22Rv1 (cell line): Measurements from ENCODE around the gene HSPB3.
A peak's percentile ranks its signal among the peaks of the same experiment; 100 is the strongest.
"Not testable (repeated sequence)": the region's sequence is repeated elsewhere in the genome, so short reads cannot be mapped to it uniquely, and the experiment has no call there.

Source experiments
- H3K27ac ChIP-seq: fragments of 450-650 bp; 2 replicates; pipeline ENCODE4 v1.5.1; 2017
- ZFX ChIP-seq: fragments of 450-650 bp; IDR thresholded peaks from 2 replicates; pipeline ENCODE4 v1.6.1; 2017; ENCODE audit warnings: antibody characterized with exemption, borderline replicate concordance
- TF ChIP-seq, protein P1 (sequence below): fragments of 450-650 bp; IDR thresholded peaks from 2 replicates; pipeline ENCODE4 v1.5.1; 2017; ENCODE audit warnings: mild to moderate bottlenecking

The HSPB3 gene

DNA sequence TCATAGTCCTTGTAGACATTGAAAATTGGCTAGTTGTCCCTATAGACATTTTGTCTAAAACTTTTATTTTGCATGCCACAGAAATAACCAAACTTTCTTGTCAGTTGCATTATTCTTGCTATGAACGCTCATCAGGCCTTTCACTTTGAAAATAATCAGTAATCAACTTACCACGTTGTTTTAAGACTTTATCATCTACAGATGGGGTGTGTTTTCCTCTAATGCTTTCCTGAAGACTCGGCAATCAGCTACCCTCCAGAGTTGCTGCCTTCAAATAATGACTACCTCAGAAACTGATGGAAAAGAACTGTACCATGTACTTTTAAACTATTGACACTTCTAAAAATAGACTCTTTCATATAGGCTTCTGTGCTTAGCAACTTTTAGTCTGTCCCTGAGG, 33.5 kb upstream of the HSPB3 start:
- no peak for TF ChIP-seq ZFX
- TF ChIP-seq, protein P1, sequence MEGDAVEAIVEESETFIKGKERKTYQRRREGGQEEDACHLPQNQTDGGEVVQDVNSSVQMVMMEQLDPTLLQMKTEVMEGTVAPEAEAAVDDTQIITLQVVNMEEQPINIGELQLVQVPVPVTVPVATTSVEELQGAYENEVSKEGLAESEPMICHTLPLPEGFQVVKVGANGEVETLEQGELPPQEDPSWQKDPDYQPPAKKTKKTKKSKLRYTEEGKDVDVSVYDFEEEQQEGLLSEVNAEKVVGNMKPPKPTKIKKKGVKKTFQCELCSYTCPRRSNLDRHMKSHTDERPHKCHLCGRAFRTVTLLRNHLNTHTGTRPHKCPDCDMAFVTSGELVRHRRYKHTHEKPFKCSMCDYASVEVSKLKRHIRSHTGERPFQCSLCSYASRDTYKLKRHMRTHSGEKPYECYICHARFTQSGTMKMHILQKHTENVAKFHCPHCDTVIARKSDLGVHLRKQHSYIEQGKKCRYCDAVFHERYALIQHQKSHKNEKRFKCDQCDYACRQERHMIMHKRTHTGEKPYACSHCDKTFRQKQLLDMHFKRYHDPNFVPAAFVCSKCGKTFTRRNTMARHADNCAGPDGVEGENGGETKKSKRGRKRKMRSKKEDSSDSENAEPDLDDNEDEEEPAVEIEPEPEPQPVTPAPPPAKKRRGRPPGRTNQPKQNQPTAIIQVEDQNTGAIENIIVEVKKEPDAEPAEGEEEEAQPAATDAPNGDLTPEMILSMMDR = no peak
- H3K27ac ChIP-seq = no peak overlapping the region

DNA sequence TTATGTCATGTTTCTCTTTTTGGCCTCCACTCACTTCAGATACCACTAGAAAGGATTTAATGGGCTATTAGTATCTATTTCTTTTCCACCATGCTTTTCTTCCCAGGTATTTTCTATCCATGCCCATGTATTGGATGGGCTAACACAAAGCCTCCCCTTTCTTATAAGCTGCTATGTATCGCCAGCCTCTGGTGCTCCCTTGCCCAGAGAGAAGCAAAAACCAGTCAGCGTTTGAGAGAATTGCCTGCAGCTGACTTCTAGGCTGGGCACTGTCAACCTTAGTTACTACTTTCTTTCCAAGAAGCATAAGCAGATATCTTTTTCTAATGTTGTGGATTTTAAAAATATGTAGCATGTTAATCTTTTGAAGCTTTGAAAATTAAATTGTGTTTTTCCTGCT, 30.2 kb upstream of the HSPB3 start:
- TF ChIP-seq, protein P1 = no peak
- TF ChIP-seq ZFX = no peak
- no peak overlapping the region for H3K27ac ChIP-seq

DNA sequence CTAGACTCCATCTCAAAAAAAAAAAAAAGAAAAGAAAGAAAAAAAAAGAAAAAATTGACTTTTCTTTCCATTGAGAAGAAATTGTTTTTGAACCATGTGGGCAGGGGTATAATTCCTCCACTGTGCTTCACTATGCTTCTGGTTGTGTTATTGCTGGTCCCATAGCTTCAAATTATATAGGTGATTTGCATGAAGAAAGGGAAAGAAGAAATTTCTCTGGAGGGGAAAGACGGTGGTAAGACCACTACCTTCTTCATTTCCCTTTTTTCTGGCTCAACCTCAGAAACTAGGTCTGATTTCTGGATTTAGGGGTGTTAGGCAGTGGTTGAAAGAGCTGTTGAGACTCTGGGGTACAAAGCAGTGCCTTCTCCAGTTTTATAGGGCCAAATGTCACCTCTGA, 29.3 kb upstream of the HSPB3 start:
- no peak overlapping the region for H3K27ac ChIP-seq
- TF ChIP-seq ZFX = no peak
- TF ChIP-seq, protein P1 = no peak

DNA sequence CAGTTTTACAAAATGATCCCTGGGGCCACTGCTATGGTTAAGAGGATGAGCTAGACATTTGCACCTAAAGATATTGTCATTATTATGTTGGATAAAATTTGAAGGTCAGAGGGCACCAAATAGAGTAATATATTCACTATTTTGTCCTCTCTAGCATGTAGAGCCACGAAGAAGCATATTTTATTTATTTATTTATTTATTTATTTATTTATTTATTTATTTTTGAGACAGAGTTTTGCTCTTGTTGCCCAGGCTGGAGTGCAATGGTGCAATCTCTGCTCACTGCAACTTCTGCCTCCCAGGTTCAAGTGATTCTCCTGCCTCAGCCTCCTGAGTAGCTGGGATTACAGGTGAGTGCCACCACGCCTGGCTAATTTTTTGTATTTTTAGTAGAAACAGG, 20.8 kb upstream of the HSPB3 start:
- H3K27ac ChIP-seq = not testable (repeated sequence)

DNA sequence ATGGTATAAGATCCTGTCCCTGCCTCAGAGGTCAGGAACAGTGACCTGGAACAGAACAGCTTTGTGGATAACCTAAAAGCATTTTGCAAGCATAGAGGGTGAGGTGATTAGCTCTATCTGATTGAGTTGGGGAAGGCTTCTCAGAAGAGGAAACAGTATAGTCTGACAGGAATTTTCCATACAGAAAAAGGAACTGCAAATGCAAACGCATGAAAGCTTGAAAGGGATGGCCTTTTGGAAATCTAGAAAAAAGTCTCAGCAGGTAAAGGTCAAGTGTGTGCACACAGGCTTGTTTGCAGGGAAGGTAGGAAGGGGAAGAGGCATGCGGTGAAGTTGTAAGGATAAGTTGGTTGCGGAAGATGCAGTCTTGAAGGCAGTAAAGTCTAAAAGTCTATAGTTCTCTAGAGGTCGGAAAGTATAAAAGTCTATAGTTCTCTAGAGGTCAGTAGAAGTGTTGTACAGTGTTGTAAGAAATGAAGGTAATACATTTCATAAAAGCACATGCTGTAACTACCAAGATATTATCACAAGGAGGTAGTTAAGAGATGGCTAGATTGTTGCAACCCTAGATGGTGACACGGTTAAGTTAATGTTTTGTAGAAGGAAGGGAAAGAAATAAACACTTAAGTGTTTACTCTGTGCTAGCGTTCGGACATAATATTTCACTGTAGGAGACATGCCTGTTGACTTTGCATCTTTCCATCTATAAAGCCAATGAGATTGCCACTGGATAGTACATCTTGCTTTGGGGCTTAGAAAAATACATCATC, 16.7 kb upstream of the HSPB3 start:
- no peak for TF ChIP-seq ZFX
- H3K27ac ChIP-seq = no peak overlapping the region

DNA sequence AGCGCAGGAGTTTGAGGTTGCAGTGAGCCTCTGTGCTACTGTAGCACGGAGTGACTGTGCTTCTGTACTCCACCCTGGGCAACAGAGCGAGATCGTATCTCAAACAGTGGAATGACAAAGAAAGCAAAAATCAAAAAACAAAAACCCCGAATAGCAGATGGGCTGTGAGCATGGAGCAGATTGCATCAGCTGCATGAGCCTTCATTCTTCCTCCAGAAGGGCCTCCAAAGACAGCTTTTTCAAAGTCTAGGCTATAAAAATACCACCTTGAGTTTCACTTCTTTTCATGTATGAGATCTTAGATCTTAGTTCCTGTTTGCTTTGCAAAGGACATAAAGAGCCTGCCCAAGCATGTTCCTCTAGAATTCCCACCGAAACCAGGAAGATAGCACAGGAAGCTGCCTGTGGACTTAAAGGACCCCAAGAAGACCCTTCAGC, 15.0 kb upstream of the HSPB3 start:
- no peak overlapping the region for H3K27ac ChIP-seq

DNA sequence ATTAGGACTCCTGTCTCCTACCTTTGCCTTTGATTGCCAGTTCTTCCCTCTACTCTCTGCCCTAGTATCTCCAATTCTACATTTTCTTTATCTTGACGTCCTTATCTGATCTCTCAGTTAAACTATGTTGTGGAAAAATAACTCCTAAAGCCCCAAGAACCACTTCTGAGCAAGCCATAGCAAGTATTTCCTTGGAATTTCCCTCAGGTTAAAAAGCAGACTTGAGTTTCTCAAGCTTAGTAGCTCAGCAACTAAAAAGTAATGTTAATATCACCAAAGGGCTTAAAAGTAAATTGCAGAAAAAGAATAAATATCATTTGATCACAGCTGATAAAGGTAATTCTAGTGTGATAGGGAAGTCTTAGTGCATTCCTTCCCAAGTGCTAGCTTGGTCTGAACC, 13.2 kb upstream of the HSPB3 start:
- no peak overlapping the region for H3K27ac ChIP-seq
- TF ChIP-seq, protein P1 = no peak
- no peak for TF ChIP-seq ZFX

More for the DNA sequence above, 15.0 kb upstream of the HSPB3 start:
- TF ChIP-seq, protein P1 = no peak
- TF ChIP-seq ZFX = no peak

DNA sequence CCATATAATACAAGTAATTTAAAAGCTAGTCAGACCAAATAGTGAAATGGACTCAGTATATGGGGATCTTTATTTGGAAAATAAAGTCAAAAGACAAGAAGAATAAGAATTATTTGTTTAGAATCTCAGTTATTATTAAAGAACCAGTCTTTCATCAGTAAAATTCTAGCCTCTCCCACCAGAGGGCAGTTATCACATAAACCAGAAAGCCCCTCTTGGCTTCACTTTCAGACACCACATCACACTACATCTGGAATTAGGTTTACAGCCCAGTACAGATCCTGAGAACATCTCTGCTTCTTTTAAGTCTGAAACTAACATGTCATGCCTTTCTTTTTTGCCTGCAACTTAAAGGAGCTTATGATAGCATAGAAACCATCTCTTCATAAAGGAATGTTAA, 12.2 kb upstream of the HSPB3 start:
- H3K27ac ChIP-seq = no peak overlapping the region
- TF ChIP-seq ZFX = no peak
- TF ChIP-seq, protein P1 = peak; percentile 40
